PC-3 (cell line): ENCODE data around the gene SAE1. TPM values are rescaled to one million over a fixed set of nuclear protein-coding genes. Genes with fewer than 3 reads are reported as not detected.

Experiments
- ATAC-seq: fragments of 200-7000 bp; cut with Tn5 transposase; 2 replicates; pipeline ENCODE4 v1.9.1; 2020; ENCODE audit warnings: mild to moderate bottlenecking, moderate library complexity
- BruUV-seq: library from RNA; stranded (reverse); fragments of 400-500 nt; replicated peaks from 2 replicates; lab custom pipeline; 2021; lab: Mats Ljungman, UMichigan
- CTCF ChIA-PET: fragments of 300-600 bp; sonication (Branson Sonifier 250); formaldehyde crosslinking; loops from one replicate; lab custom pipeline; 2022; ENCODE audit warnings: antibody characterized with exemption; lab: Charles Lee
- POLR2A ChIA-PET: fragments of 300-600 bp; sonication (Branson Sonifier 250); formaldehyde crosslinking; loops from one replicate; lab custom pipeline; 2022; ENCODE audit warnings: antibody characterized with exemption; ENCODE audit not compliant: unreplicated experiment; lab: Charles Lee
- DNase-seq: peaks from one replicate; pipeline ENCODE4 v3.0.0-alpha.2; 2015
- H2AFZ ChIP-seq: fragments of 300-600 bp; sonication (generic); 2 replicates; pipeline ENCODE4 v1.6.0; 2016; ENCODE audit warnings: antibody characterized with exemption, low read length
- H3F3A ChIP-seq: fragments of 300-600 bp; sonication (generic); one replicate; pipeline ENCODE4 v1.6.0; 2017; ENCODE audit warnings: antibody characterized with exemption, low read length, control low read depth, mild to moderate bottlenecking; ENCODE audit not compliant: unreplicated experiment
- H3K27ac ChIP-seq: fragments of 300-600 bp; sonication (generic); 2 replicates; pipeline ENCODE4 v1.5.1; 2016; ENCODE audit warnings: mild to moderate bottlenecking, low read length
- H3K27me3 ChIP-seq: fragments of 300-600 bp; sonication (generic); 2 replicates; pipeline ENCODE4 v1.6.1; 2016; ENCODE audit warnings: low read length, mixed read lengths
- H3K36me3 ChIP-seq: fragments of 300-600 bp; sonication (generic); 2 replicates; pipeline ENCODE4 v1.6.1; 2016; ENCODE audit warnings: low read depth, mixed run types, low read length, mixed read lengths
- H3K4me1 ChIP-seq: fragments of 300-600 bp; sonication (generic); 2 replicates; pipeline ENCODE4 v1.5.1; 2016; ENCODE audit warnings: low read length; ENCODE audit not compliant: insufficient read depth
- H3K4me2 ChIP-seq: fragments of 300-600 bp; sonication (generic); 2 replicates; pipeline ENCODE4 v1.6.0; 2016; ENCODE audit warnings: low read length
- H3K4me3 ChIP-seq: fragments of 300-600 bp; sonication (generic); 2 replicates; pipeline ENCODE4 v1.5.1; 2016; ENCODE audit warnings: mild to moderate bottlenecking, low read length, mixed read lengths
- H3K79me2 ChIP-seq: fragments of 300-600 bp; sonication (generic); 2 replicates; pipeline ENCODE4 v1.6.1; 2017; ENCODE audit warnings: low read length, mixed read lengths
- H3K9ac ChIP-seq: fragments of 300-600 bp; sonication (generic); 2 replicates; pipeline ENCODE4 v1.6.0; 2016; ENCODE audit warnings: mild to moderate bottlenecking, low read length
- H3K9me2 ChIP-seq: fragments of 300-600 bp; sonication (generic); replicated peaks from 2 replicates; pipeline ENCODE4 v1.6.1; 2016; ENCODE audit warnings: mixed run types, low read length, mixed read lengths
- H3K9me3 ChIP-seq: fragments of 300-600 bp; sonication (generic); 2 replicates; pipeline ENCODE4 v1.6.1; 2016; ENCODE audit warnings: low read length, mixed read lengths
- H4K20me1 ChIP-seq: fragments of 300-600 bp; sonication (generic); 2 replicates; pipeline ENCODE4 v1.6.1; 2016; ENCODE audit warnings: low read length, mixed read lengths
- EZH2 ChIP-seq: fragments of 300-600 bp; sonication (generic); IDR thresholded peaks from one replicate; pipeline ENCODE4 v1.6.1; 2017; ENCODE audit warnings: antibody characterized with exemption, mild to moderate bottlenecking, low read length; ENCODE audit not compliant: unreplicated experiment
- EZH2phosphoT487 ChIP-seq: fragments of 300-600 bp; sonication (generic); IDR thresholded peaks from 2 replicates; pipeline ENCODE4 v1.6.1; 2018; ENCODE audit warnings: mild to moderate bottlenecking, antibody characterized with exemption, low read length, borderline replicate concordance
- intact Hi-C: fragments of 100-400 bp; cut with micrococcal nuclease; formaldehyde crosslinking; loops from 2 replicates; pipeline ENCODE4 v1.9.0; 2023
- total RNA-seq: library from RNA; depleted of rRNA; stranded (reverse); fragments of >200 nt; gene quantifications from 2 replicates; pipeline ENCODE4 v1.2.3, GENCODE V29; 2014
- TF ChIP-seq, protein P1 (sequence below): fragments of 300-600 bp; sonication (generic); conservative IDR thresholded peaks from 2 replicates; pipeline ENCODE4 v1.5.1; 2017; ENCODE audit warnings: antibody characterized with exemption, low read depth, mild to moderate bottlenecking, low read length

SAE1 gene
- total RNA-seq, 1 experiment from 2014 or later, result 99.7 TPM

DNA sequence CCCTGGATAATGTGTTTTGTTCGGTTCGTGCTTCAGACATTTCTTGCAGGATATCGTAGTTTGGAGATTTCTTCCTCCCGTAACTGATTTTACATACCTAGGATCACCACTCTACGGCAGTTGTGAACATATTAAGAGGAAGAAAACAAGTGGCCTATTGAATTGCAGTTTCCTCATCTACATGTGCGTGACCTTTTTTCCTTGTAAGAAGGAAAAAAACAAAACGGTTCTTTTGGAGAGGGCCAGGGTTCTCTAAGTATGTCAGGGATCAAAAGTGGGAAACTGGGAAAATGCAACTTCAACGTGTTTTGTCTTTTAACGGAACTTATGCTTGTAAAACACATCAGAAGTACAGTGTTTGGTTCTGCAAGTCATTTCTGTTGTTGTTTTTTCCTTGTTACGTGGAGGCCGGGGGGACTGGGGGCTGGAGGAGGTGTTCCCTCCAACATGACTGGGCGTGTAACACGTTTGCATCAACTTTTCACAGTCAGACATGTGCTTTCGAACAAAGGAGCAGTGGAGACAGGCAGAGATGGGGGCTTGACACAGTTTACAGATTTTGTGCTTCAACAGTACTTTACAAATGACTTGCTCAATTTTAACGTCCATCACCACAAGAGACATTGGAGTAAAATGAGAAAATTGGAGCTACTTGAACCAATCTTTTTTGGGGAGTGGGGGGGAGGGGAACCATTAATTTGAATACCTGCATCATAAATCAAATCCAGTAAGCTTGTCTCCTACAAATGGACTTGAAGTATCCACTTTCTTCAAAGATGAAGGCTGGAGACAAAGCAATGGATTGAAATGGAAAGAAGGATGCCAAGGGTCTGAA lies 20.9 kb upstream of the SAE1 start:
- peak overlapping the region; percentile 99 for H3K27ac ChIP-seq
- ChIA-PET CTCF (no interaction called here), POLR2A (no interaction called here)
- H3K27me3 ChIP-seq, result no peaks in the 10 kb centered on the region
- H2AFZ ChIP-seq, result no peak overlapping the region
- H4K20me1 ChIP-seq, result no peaks in the 10 kb centered on the region
- intact Hi-C loops, result loop anchor here (5.0 kb wide), 1 partner anchor 32 kb away; no protein-coding TSS in a partner anchor
- no TSS peak for BruUV-seq
- H3K4me3 ChIP-seq, result peak overlapping the region; percentile 93
- no peaks in the 10 kb centered on the region; the same call in 1 of the 2 replicates for H3K36me3 ChIP-seq
- no peak for ATAC-seq
- H3K79me2 ChIP-seq, result peaks cover 73% of the 10 kb centered on the region
- peak overlapping the region; percentile 85 for H3K4me2 ChIP-seq
- DNase-seq, result peak; percentile 14
- peaks cover 10% of the 10 kb centered on the region for H3F3A ChIP-seq
- peaks cover 40% of the 10 kb centered on the region for H3K4me1 ChIP-seq
- H3K9me3 ChIP-seq, result no peaks in the 10 kb centered on the region
- H3K9me2 ChIP-seq, result no peaks in the 10 kb centered on the region
- H3K9ac ChIP-seq, result peak overlapping the region; percentile 100
- TF ChIP-seq, protein P1, sequence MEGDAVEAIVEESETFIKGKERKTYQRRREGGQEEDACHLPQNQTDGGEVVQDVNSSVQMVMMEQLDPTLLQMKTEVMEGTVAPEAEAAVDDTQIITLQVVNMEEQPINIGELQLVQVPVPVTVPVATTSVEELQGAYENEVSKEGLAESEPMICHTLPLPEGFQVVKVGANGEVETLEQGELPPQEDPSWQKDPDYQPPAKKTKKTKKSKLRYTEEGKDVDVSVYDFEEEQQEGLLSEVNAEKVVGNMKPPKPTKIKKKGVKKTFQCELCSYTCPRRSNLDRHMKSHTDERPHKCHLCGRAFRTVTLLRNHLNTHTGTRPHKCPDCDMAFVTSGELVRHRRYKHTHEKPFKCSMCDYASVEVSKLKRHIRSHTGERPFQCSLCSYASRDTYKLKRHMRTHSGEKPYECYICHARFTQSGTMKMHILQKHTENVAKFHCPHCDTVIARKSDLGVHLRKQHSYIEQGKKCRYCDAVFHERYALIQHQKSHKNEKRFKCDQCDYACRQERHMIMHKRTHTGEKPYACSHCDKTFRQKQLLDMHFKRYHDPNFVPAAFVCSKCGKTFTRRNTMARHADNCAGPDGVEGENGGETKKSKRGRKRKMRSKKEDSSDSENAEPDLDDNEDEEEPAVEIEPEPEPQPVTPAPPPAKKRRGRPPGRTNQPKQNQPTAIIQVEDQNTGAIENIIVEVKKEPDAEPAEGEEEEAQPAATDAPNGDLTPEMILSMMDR, result no peak
- TF ChIP-seq EZH2phosphoT487 (no peak), EZH2 (no peak)

DNA sequence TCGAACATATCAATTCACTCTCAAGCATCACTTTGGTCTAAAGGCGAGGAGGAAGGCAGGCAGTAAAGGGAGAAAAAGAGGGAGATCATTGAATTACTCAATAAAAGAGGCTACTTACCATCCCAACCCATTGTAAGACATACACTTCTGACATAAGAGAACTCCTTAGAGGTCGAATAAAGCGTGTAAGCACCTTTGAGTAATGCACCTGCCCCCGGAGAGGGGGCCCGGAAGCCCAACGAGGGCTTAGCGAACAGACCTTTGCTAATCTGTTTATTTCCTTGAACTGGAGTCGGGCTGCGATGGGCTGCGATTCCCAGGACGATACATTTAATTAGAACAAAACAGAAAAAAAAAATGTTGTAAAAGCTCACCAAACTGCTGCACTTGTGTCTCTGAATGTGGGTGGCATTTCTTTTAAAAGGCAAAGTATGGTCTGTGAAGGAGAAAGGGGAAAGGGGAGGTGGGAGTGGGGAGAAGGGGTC lies 20.1 kb upstream of the SAE1 start:
- H3K9me3 ChIP-seq, result no peaks in the 10 kb centered on the region
- ChIA-PET POLR2A (no interaction called here), CTCF (no interaction called here)
- peak overlapping the region; percentile 85 for H3K4me2 ChIP-seq
- peak overlapping the region; percentile 100 for H3K9ac ChIP-seq
- H3K4me1 ChIP-seq, result peaks cover 40% of the 10 kb centered on the region
- DNase-seq, result peak; percentile 26
- no peaks in the 10 kb centered on the region; the same call in 1 of the 2 replicates for H3K36me3 ChIP-seq
- H3F3A ChIP-seq, result peaks cover 10% of the 10 kb centered on the region
- ATAC-seq, result no peak
- H3K79me2 ChIP-seq, result peaks cover 65% of the 10 kb centered on the region
- peak overlapping the region; percentile 99 for H3K27ac ChIP-seq
- peak overlapping the region; percentile 93 for H3K4me3 ChIP-seq
- H3K9me2 ChIP-seq, result no peaks in the 10 kb centered on the region
- intact Hi-C loops, result loop anchor here (5.0 kb wide), 1 partner anchor 33 kb away; no protein-coding TSS in a partner anchor
- no peaks in the 10 kb centered on the region for H3K27me3 ChIP-seq
- H2AFZ ChIP-seq, result no peak overlapping the region
- TF ChIP-seq EZH2 (no peak), EZH2phosphoT487 (no peak)
- TF ChIP-seq, protein P1, result no peak
- BruUV-seq, result no TSS peak
- H4K20me1 ChIP-seq, result no peaks in the 10 kb centered on the region
